NT2/D1 (cell line): Measurements from ENCODE around the gene RSAD2.
A peak's percentile ranks its signal among the peaks of the same experiment; 100 is the strongest.
"Not testable (repeated sequence)": the region's sequence is repeated elsewhere in the genome, so short reads cannot be mapped to it uniquely, and the experiment has no call there.

Source experiments
- DNase-seq: peaks from one replicate; pipeline ENCODE4 v3.0.0-alpha.2; 2011; ENCODE audit warnings: low read depth, low spot score
- H3K27me3 ChIP-seq: 2 replicates; pipeline ENCODE4 v1.6.0; 2011; ENCODE audit warnings: mild to moderate bottlenecking; ENCODE audit not compliant: insufficient read length, insufficient read depth
- H3K36me3 ChIP-seq: 2 replicates; pipeline ENCODE4 v1.6.1; 2011; ENCODE audit warnings: mild to moderate bottlenecking, low read length, mixed read lengths; ENCODE audit not compliant: insufficient read depth, insufficient read length
- H3K4me1 ChIP-seq: 2 replicates; pipeline ENCODE4 v1.5.1; 2011; ENCODE audit not compliant: insufficient read depth, insufficient read length
- H3K4me3 ChIP-seq: 2 replicates; pipeline ENCODE4 v1.5.1; 2011; ENCODE audit warnings: low read depth; ENCODE audit not compliant: insufficient read length
- H3K9ac ChIP-seq: 2 replicates; pipeline ENCODE4 v1.6.0; 2011; ENCODE audit warnings: low read depth; ENCODE audit not compliant: insufficient read length
- H3K9me3 ChIP-seq: 2 replicates; pipeline ENCODE4 v1.5.1; 2011; ENCODE audit warnings: mild to moderate bottlenecking, low read length; ENCODE audit not compliant: insufficient read depth
- SUZ12 ChIP-seq: IDR thresholded peaks from 2 replicates; pipeline ENCODE4 v1.6.1; 2011; ENCODE audit not compliant: insufficient read length, insufficient read depth; ENCODE audit errors: extremely low read depth
- YY1 ChIP-seq: IDR thresholded peaks from 2 replicates; pipeline ENCODE4 v1.6.1; 2011; ENCODE audit not compliant: insufficient read length, insufficient read depth
- ZNF274 ChIP-seq: IDR thresholded peaks from 2 replicates; pipeline ENCODE4 v1.6.1; 2011; ENCODE audit warnings: mild to moderate bottlenecking, low read depth, low read length

Gene RSAD2

DNA sequence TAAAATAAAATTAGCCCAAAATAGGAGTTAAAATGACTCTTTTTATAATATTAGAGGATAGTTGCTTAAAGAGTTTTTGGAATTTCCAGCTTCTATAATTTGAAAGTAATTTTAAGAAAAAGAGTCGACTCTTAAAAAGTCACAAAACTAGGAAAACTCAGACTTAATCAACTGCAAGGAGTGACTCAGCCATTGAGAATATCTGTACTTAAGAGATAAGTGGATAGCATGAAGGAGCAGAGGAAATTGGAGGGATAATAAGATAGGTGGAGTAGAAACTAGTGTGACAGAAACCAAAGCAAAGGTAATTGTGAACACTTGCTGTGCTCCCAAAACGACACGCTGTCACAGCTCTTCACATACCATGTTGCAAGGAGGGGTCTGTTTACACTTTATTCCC is 8.4 kb downstream of the RSAD2 start:
- no peaks in the 10 kb centered on the region for H3K27me3 ChIP-seq
- H3K9me3 ChIP-seq: 0 out of 2 replicates have a peak, but pooled peaks cover 9% of the 10 kb centered on the region

GRCh38 chr2:6887751-6888192 is 10.2 kb downstream of the RSAD2 start:
- Histone ChIP-seq H3K36me3 (no peaks in the 10 kb centered on the region), H3K4me1 (no peaks in the 10 kb centered on the region), H3K4me3 (no peak overlapping the region), H3K9me3 (no peaks in the 10 kb centered on the region), H3K27me3 (no peaks in the 10 kb centered on the region), H3K9ac (no peak overlapping the region)
- no peak for DNase-seq
- TF ChIP-seq YY1: no peak
- no peak for TF ChIP-seq SUZ12
- TF ChIP-seq ZNF274: no peak

More for the DNA sequence above, 8.4 kb downstream of the RSAD2 start:
- Histone ChIP-seq H3K9ac (no peak overlapping the region), H3K36me3 (no peaks in the 10 kb centered on the region), H3K4me1 (no peaks in the 10 kb centered on the region), H3K4me3 (no peak overlapping the region)
- TF ChIP-seq SUZ12 (no peak), YY1 (no peak), ZNF274 (no peak)
- DNase-seq: no peak

DNA sequence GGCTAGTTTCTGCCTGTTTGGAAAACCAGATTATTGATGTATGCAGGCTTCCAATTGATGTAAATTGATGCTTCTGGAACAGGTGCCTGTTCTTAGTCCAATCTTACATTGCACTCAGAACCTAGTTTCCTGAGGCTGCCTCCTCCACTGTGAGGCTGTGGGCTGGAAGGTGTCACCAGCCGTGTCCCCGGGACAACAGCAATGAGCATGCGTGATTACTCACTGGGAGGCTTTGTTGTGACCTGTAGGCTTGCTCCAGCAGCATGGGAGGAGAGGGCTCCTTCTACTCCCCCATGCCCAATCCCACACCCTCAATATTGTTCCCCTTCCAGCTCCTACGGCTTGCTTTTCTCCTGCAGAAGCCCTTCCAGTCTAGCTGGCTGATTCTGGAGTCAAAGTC is 11.1 kb downstream of the RSAD2 start:
- H3K4me3 ChIP-seq: no peak overlapping the region
- DNase-seq: no peak
- TF ChIP-seq YY1 (no peak), SUZ12 (no peak), ZNF274 (no peak)
- H3K9me3 ChIP-seq: no peaks in the 10 kb centered on the region
- H3K4me1 ChIP-seq: no peaks in the 10 kb centered on the region
- H3K36me3 ChIP-seq: no peaks in the 10 kb centered on the region
- no peak overlapping the region for H3K9ac ChIP-seq
- no peaks in the 10 kb centered on the region for H3K27me3 ChIP-seq

DNA sequence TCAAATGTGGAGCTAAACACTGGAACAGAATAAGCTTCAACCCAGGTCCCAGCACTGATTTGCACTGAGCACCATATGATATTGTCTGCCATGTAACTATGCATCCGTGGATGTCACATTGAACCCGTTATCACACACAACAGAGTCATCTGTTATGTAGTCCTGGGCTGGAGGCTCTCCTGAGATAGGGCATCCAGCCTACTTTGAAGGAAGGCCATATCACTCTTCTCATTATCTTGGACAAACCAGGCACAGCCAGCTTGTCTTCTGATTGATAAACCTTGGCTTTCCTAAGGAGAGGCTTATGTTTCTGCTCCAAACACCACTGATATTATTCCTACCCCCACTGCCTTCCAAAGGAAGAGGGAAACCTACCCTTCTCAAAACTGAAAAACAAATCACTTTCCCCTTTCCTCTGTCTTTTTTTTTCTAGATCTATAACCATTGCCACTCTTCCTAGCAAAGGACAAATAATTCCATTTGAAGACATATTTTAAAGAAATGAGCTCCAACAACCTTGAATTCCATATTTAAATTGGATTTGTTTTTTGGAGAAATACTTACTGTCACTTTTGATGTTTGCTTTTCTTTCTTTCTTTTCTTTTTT is 16.4 kb downstream of the RSAD2 start:
- no peak for TF ChIP-seq SUZ12
- no peak for DNase-seq
- Histone ChIP-seq H3K36me3 (no peaks in the 10 kb centered on the region), H3K9me3 (no peaks in the 10 kb centered on the region), H3K4me3 (no peak overlapping the region), H3K9ac (no peak overlapping the region), H3K4me1 (no peaks in the 10 kb centered on the region), H3K27me3 (no peaks in the 10 kb centered on the region)

- Histone ChIP-seq H3K9me3 (no peaks in the 10 kb centered on the region), H3K36me3 (no peaks in the 10 kb centered on the region), H3K4me3 (no peak overlapping the region), H3K9ac (no peak overlapping the region), H3K27me3 (no peaks in the 10 kb centered on the region), H3K4me1 (no peaks in the 10 kb centered on the region)
- peak; percentile 9 for DNase-seq
- TF ChIP-seq ZNF274: no peak
- TF ChIP-seq YY1: no peak
- TF ChIP-seq SUZ12: no peak
Measured at GRCh38 chr2:6896930-6897759, 19.6 kb downstream of the RSAD2 start.

DNA sequence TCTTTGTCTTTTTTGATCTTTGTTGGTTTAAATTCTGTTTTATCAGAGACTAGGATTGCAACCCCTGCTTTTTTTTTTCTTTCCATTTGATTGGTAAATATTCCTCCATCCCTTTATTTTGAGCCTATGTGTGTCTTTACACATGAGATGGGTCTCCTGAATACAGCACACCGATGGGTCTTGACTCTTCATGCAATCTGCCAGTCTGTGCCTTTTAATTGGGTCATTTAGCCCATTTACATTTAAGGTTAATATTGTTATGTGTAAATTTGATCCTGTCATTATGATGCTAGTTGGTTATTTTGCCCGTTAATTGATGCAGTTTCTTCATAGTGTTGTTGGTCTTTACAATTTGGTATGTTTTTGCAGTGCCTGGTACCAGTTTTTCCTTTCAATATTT is 25.0 kb downstream of the RSAD2 start:
- not testable (repeated sequence) for H3K9me3 ChIP-seq, H3K9ac ChIP-seq, H3K4me1 ChIP-seq, H3K27me3 ChIP-seq, H3K4me3 ChIP-seq, H3K36me3 ChIP-seq, DNase-seq

- DNase-seq: no peak
- Histone ChIP-seq H3K4me1 (no peaks in the 10 kb centered on the region), H3K9ac (no peak overlapping the region), H3K27me3 (no peaks in the 10 kb centered on the region), H3K9me3 (no peaks in the 10 kb centered on the region), H3K4me3 (no peak overlapping the region), H3K36me3 (no peaks in the 10 kb centered on the region)
- TF ChIP-seq SUZ12: no peak
- no peak for TF ChIP-seq ZNF274
- TF ChIP-seq YY1: no peak
Measured at GRCh38 chr2:6905668-6906067, 28.1 kb downstream of the RSAD2 start.
